Neural cell (in vitro differentiated cells): Measurements from ENCODE around the gene TMEM205. TPM values are rescaled to one million over a fixed set of nuclear protein-coding genes. Genes with fewer than 3 reads are reported as not detected.

ENCODE experiments used
- H2AFZ ChIP-seq: fragments of 200-600, 300-800 bp; sonication (generic), shearing (Covaris generic); 2 replicates; pipeline ENCODE4 v1.6.0; 2014; ENCODE audit warnings: low read depth, mild to moderate bottlenecking, antibody characterized with exemption, low read length, moderate library complexity
- H3F3A ChIP-seq: fragments of 200-600 bp; shearing (Covaris generic); 2 replicates; pipeline ENCODE4 v1.6.1; 2016; ENCODE audit warnings: mild to moderate bottlenecking, moderate library complexity, mixed read lengths, antibody characterized with exemption, low read length; ENCODE audit not compliant: insufficient read depth, poor library complexity, severe bottlenecking
- H3K27ac ChIP-seq: fragments of 200-600, 300-800 bp; sonication (generic), shearing (Covaris generic); 2 replicates; pipeline ENCODE4 v1.5.1; 2014; ENCODE audit warnings: mild to moderate bottlenecking, low read length, moderate library complexity
- H3K27me3 ChIP-seq: fragments of 300-800, 200-600 bp; sonication (generic), shearing (Covaris generic); 2 replicates; pipeline ENCODE4 v1.6.0; 2014; ENCODE audit warnings: mild to moderate bottlenecking, low read depth, low read length, moderate library complexity; ENCODE audit not compliant: insufficient read depth
- H3K36me3 ChIP-seq: fragments of 300-800, 200-600 bp; sonication (generic), shearing (Covaris generic); 2 replicates; pipeline ENCODE4 v1.5.1; 2014; ENCODE audit warnings: mild to moderate bottlenecking, antibody characterized with exemption, low read length, moderate library complexity; ENCODE audit not compliant: insufficient read depth
- H3K4me2 ChIP-seq: fragments of 300-800, 200-600 bp; sonication (generic), shearing (Covaris generic); 2 replicates; pipeline ENCODE4 v1.6.0; 2014; ENCODE audit warnings: mild to moderate bottlenecking, low read length
- H3K4me3 ChIP-seq: fragments of 300-800, 200-600 bp; sonication (generic), shearing (Covaris generic); 2 replicates; pipeline ENCODE4 v1.5.1; 2014; ENCODE audit warnings: mild to moderate bottlenecking, low read length, moderate library complexity
- H3K79me2 ChIP-seq: fragments of 200-600 bp; shearing (Covaris generic); replicated peaks from 2 replicates; pipeline ENCODE4 v1.6.0; 2014; ENCODE audit warnings: mild to moderate bottlenecking, low read length, moderate library complexity; ENCODE audit not compliant: insufficient read depth
- H3K9ac ChIP-seq: fragments of 300-800, 200-600 bp; sonication (generic), shearing (Covaris generic); 2 replicates; pipeline ENCODE4 v1.6.1; 2016; ENCODE audit warnings: mild to moderate bottlenecking, low read length, mixed read lengths
- H3K9me2 ChIP-seq: fragments of 200-600 bp; shearing (Covaris generic); 2 replicates; pipeline ENCODE4 v1.6.1; 2016; ENCODE audit warnings: mild to moderate bottlenecking, low read length, mixed read lengths; ENCODE audit not compliant: insufficient read depth
- H3K9me3 ChIP-seq: fragments of 200-600, 300-800 bp; sonication (generic), shearing (Covaris generic); 2 replicates; pipeline ENCODE4 v1.6.1; 2016; ENCODE audit warnings: mild to moderate bottlenecking, mixed run types, low read length, moderate library complexity, mixed read lengths
- H4K20me1 ChIP-seq: fragments of 200-600 bp; shearing (Covaris generic); 2 replicates; pipeline ENCODE4 v1.6.1; 2016; ENCODE audit warnings: mild to moderate bottlenecking, mixed run types; ENCODE audit not compliant: insufficient read depth
- CTCF ChIP-seq: fragments of 450-650 bp; IDR thresholded peaks from 2 replicates; pipeline ENCODE4 v1.5.1; 2014; ENCODE audit warnings: antibody characterized with exemption, mild to moderate bottlenecking, moderate library complexity; ENCODE audit not compliant: poor library complexity, severe bottlenecking
- EZH2 ChIP-seq: fragments of 200-600, 300-800 bp; shearing (Covaris generic), sonication (generic); IDR thresholded peaks from 2 replicates; pipeline ENCODE4 v1.6.1; 2014; ENCODE audit warnings: antibody characterized with exemption, low read length, borderline replicate concordance, mild to moderate bottlenecking; ENCODE audit not compliant: insufficient read depth, poor library complexity, severe bottlenecking
- REST ChIP-seq: IDR thresholded peaks from 2 replicates; pipeline ENCODE4 v1.6.1; 2012; ENCODE audit warnings: borderline replicate concordance
- polyA plus RNA-seq: library from polyadenylated mRNA; depleted of rRNA; stranded (reverse); fragments of >200 nt; gene quantifications from 2 replicates; pipeline ENCODE4 v1.2.3, GENCODE V29; 2014

The TMEM205 gene
- polyA plus RNA-seq, 1 donor from 2014 or later: 136 TPM

DNA sequence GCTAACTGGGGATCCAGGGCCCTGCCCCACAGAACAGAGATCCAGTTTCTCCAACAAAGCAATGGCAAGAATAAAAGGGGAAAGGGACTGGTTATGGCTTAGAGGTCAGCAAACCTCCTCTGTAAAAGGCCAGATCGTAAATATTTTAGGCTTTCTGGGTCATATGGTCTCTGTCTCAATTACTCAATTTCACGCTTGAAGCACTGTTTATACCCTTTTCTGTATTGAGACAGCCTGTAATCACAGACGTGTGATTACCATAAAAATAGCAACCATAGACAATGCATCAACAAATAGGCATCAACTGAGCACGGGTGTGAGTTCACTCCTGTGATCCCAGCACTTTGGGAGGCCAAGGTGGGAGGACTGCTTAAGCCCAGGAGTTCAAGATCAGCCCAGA lies 15.9 kb downstream of the TMEM205 start:
- peaks cover 8% of the 10 kb centered on the region for H3K36me3 ChIP-seq

GRCh38 chr19:11325544-11325943 lies 20.5 kb downstream of the TMEM205 start:
- H3K4me2 ChIP-seq: no peak overlapping the region
- peaks cover 5% of the 10 kb centered on the region for H3K36me3 ChIP-seq
- no peaks in the 10 kb centered on the region for H3K27me3 ChIP-seq
- no peak overlapping the region for H3K9ac ChIP-seq
- H4K20me1 ChIP-seq: no peaks in the 10 kb centered on the region
- no peaks in the 10 kb centered on the region for H3K9me2 ChIP-seq
- no peak overlapping the region for H3K27ac ChIP-seq
- H3K4me3 ChIP-seq: no peak overlapping the region
- TF ChIP-seq CTCF (no peak), EZH2 (no peak)
- H3K79me2 ChIP-seq: no peaks in the 10 kb centered on the region
- H3F3A ChIP-seq: no peaks in the 10 kb centered on the region
- H3K9me3 ChIP-seq: no peaks in the 10 kb centered on the region
- H2AFZ ChIP-seq: no peak overlapping the region

More for the DNA sequence above, 15.9 kb downstream of the TMEM205 start:
- no peaks in the 10 kb centered on the region for H3K9me2 ChIP-seq
- H3K4me2 ChIP-seq: no peak overlapping the region
- H2AFZ ChIP-seq: no peak overlapping the region
- H3K9me3 ChIP-seq: no peaks in the 10 kb centered on the region
- H3K27me3 ChIP-seq: no peaks in the 10 kb centered on the region
- H4K20me1 ChIP-seq: no peaks in the 10 kb centered on the region
- no peak overlapping the region for H3K27ac ChIP-seq
- no peak for TF ChIP-seq REST
- no peaks in the 10 kb centered on the region for H3K79me2 ChIP-seq
- no peak overlapping the region for H3K9ac ChIP-seq
- H3F3A ChIP-seq: no peaks in the 10 kb centered on the region
- H3K4me3 ChIP-seq: no peak overlapping the region

- Histone ChIP-seq H3K79me2 (no peaks in the 10 kb centered on the region), H3K9me3 (no peaks in the 10 kb centered on the region), H3K27me3 (no peaks in the 10 kb centered on the region), H3K9ac (no peak overlapping the region), H3K4me3 (no peak overlapping the region), H2AFZ (no peak overlapping the region), H3K9me2 (no peaks in the 10 kb centered on the region), H3F3A (no peaks in the 10 kb centered on the region), H3K4me2 (no peak overlapping the region), H3K36me3 (peaks cover 3% of the 10 kb centered on the region), H3K27ac (no peak overlapping the region), H4K20me1 (no peaks in the 10 kb centered on the region)
- TF ChIP-seq CTCF: no peak
Measured at GRCh38 chr19:11324748-11325389, 21.2 kb downstream of the TMEM205 start.
